ENCODE data around the gene KLHDC4. TPM values are rescaled to one million over a fixed set of nuclear protein-coding genes. Genes with fewer than 3 reads are reported as not detected.

KLHDC4 gene
- total and polyA plus RNA-seq, 2 experiments from 2014 or later, result 12.8 to 15.6 TPM

- peaks cover 11% of the 10 kb centered on the region for H3K4me1 ChIP-seq (ENCODE audit: insufficient read depth)
- no peak for TF ChIP-seq EZH2 (IDR thresholded peaks at IDR 0.05; ENCODE audit: borderline replicate concordance)
- TF ChIP-seq CTCF (IDR thresholded peaks at IDR 0.05; ENCODE audit: poor library complexity), result no peak
- no peak for TF ChIP-seq EZH2phosphoT487 (IDR thresholded peaks at IDR 0.05; ENCODE audit: low read depth, severe bottlenecking, unreplicated experiment)
- no peaks in the 10 kb centered on the region for H3K79me2 ChIP-seq
- WGBS (ENCODE audit: low lambda C conversion rate, missing lambda C conversion rate), result 94% methylated on average over 16 of the region's 16 CpGs
- H2AFZ ChIP-seq, result no peak overlapping the region
- no peak overlapping the region for H3K4me3 ChIP-seq
- H3K4me2 ChIP-seq, result no peak overlapping the region
- DNase-seq (ENCODE audit: low spot score), result no peak
- no peaks in the 10 kb centered on the region for H3K9me3 ChIP-seq (ENCODE audit: low read depth)
- H3K27me3 ChIP-seq, result no peaks in the 10 kb centered on the region
- H3K36me3 ChIP-seq (replicated peaks; ENCODE audit: insufficient read depth, low read depth), result no peaks in the 10 kb centered on the region
- no peak overlapping the region for H3K27ac ChIP-seq
- no peaks in the 10 kb centered on the region for H3K9me2 ChIP-seq (replicated peaks; ENCODE audit: insufficient read depth)
- H4K20me1 ChIP-seq (ENCODE audit: insufficient read depth, poor library complexity, severe bottlenecking), result no peaks in the 10 kb centered on the region
These were observed 36.0 kb upstream of the KLHDC4 start for GRCh38 chr16:87801679-87802259.

- DNase-seq (ENCODE audit: low spot score), result no peak
- Histone ChIP-seq H3K27ac (no peak overlapping the region), H3K4me1 (ENCODE audit: insufficient read depth) (no peaks in the 10 kb centered on the region), H3K4me3 (no peak overlapping the region), H3K36me3 (replicated peaks; ENCODE audit: insufficient read depth, low read depth) (no peaks in the 10 kb centered on the region), H3K27me3 (no peaks in the 10 kb centered on the region), H3K9me2 (replicated peaks; ENCODE audit: insufficient read depth) (no peaks in the 10 kb centered on the region), H3K79me2 (no peaks in the 10 kb centered on the region), H4K20me1 (ENCODE audit: insufficient read depth, poor library complexity, severe bottlenecking) (no peaks in the 10 kb centered on the region), H3K4me2 (no peak overlapping the region), H3K9me3 (ENCODE audit: low read depth) (no peaks in the 10 kb centered on the region), H2AFZ (no peak overlapping the region)
- no peak for TF ChIP-seq EZH2 (IDR thresholded peaks at IDR 0.05; ENCODE audit: borderline replicate concordance)
- no peak for TF ChIP-seq EZH2phosphoT487 (IDR thresholded peaks at IDR 0.05; ENCODE audit: low read depth, severe bottlenecking, unreplicated experiment)
- TF ChIP-seq CTCF (IDR thresholded peaks at IDR 0.05; ENCODE audit: poor library complexity), result no peak
- 86% methylated on average over 6 of the region's 6 CpGs for WGBS (ENCODE audit: low lambda C conversion rate, missing lambda C conversion rate)
These were observed 34.7 kb upstream of the KLHDC4 start for GRCh38 chr16:87800497-87800896.

GRCh38 chr16:87795336-87795735 lies 29.6 kb upstream of the KLHDC4 start:
- no peak overlapping the region for H3K4me3 ChIP-seq
- no peaks in the 10 kb centered on the region for H3K9me2 ChIP-seq (replicated peaks; ENCODE audit: insufficient read depth)
- no peak for DNase-seq (ENCODE audit: low spot score)
- H3K4me2 ChIP-seq, result no peak overlapping the region
- H3K36me3 ChIP-seq (replicated peaks; ENCODE audit: insufficient read depth, low read depth), result no peaks in the 10 kb centered on the region
- 96% methylated on average over 12 of the region's 12 CpGs for WGBS (ENCODE audit: low lambda C conversion rate, missing lambda C conversion rate)
- H4K20me1 ChIP-seq (ENCODE audit: insufficient read depth, poor library complexity, severe bottlenecking), result no peaks in the 10 kb centered on the region
- H3K79me2 ChIP-seq, result no peaks in the 10 kb centered on the region
- H2AFZ ChIP-seq, result no peak overlapping the region
- no peaks in the 10 kb centered on the region for H3K9me3 ChIP-seq (ENCODE audit: low read depth)
- TF ChIP-seq EZH2 (IDR thresholded peaks at IDR 0.05; ENCODE audit: borderline replicate concordance) (no peak), EZH2phosphoT487 (IDR thresholded peaks at IDR 0.05; ENCODE audit: low read depth, severe bottlenecking, unreplicated experiment) (no peak), CTCF (IDR thresholded peaks at IDR 0.05; ENCODE audit: poor library complexity) (no peak)
- H3K27me3 ChIP-seq, result no peaks in the 10 kb centered on the region
- H3K4me1 ChIP-seq (ENCODE audit: insufficient read depth), result peaks cover 4% of the 10 kb centered on the region
- H3K27ac ChIP-seq, result no peak overlapping the region

All from hepatocyte (in vitro differentiated cells).